Middle frontal gyrus (tissue), 1 donor: ENCODE data around the gene ING5.
"Not testable (repeated sequence)": the region's sequence is repeated elsewhere in the genome, so short reads cannot be mapped to it uniquely, and the experiment has no call there.

Experiments
- DNase-seq: peaks from one replicate; pipeline ENCODE4 v3.0.0-alpha.2; 2015; ENCODE audit warnings: low spot score; ENCODE audit errors: extremely low spot score

Gene ING5

GRCh38 chr2:241759067-241759807 is 57.4 kb downstream of the ING5 start:
- DNase-seq: no peak

- not testable (repeated sequence) for DNase-seq
These were observed 58.1 kb downstream of the ING5 start for GRCh38 chr2:241759893-241760292.

- DNase-seq: no peak
These were observed 58.5 kb downstream of the ING5 start for GRCh38 chr2:241760301-241760771.

- DNase-seq: no peak
These were observed 60.6 kb downstream of the ING5 start for GRCh38 chr2:241762321-241762932.

- DNase-seq: no peak
These were observed 61.1 kb downstream of the ING5 start for GRCh38 chr2:241762933-241763369.

GRCh38 chr2:241763551-241764274 is 61.9 kb downstream of the ING5 start:
- no peak for DNase-seq

GRCh38 chr2:241764275-241765241 is 62.7 kb downstream of the ING5 start:
- DNase-seq: no peak

- DNase-seq: no peak
These were observed 65.8 kb downstream of the ING5 start for GRCh38 chr2:241767464-241768250.

GRCh38 chr2:241768251-241768711 is 66.4 kb downstream of the ING5 start:
- DNase-seq: no peak

- no peak for DNase-seq
These were observed 67.0 kb downstream of the ING5 start for GRCh38 chr2:241768850-241769249.

- DNase-seq: no peak
These were observed 68.0 kb downstream of the ING5 start for GRCh38 chr2:241769819-241770184.

GRCh38 chr2:241770185-241770935 is 68.5 kb downstream of the ING5 start:
- no peak for DNase-seq

- no peak for DNase-seq
These were observed 69.1 kb downstream of the ING5 start for GRCh38 chr2:241770936-241771285.

- no peak for DNase-seq
These were observed 69.6 kb downstream of the ING5 start for GRCh38 chr2:241771286-241772062.

- DNase-seq: no peak
These were observed 70.2 kb downstream of the ING5 start for GRCh38 chr2:241772063-241772499.

GRCh38 chr2:241773511-241774418 is 71.9 kb downstream of the ING5 start:
- DNase-seq: no peak

- DNase-seq: no peak
These were observed 72.8 kb downstream of the ING5 start for GRCh38 chr2:241774419-241775222.
